Tibial nerve (tissue), 3 donors: ENCODE results near the gene RAD1.

Experiments used
- POLR2A ChIP-seq, 2 donors: fragments of 450-650 bp; IDR thresholded peaks; one replicate each; pipeline ENCODE4 v1.6.1; 2017; ENCODE audit warnings: antibody characterized with exemption in 2 of 2, mild to moderate bottlenecking in 2 of 2, moderate library complexity in 2 of 2
- TF ChIP-seq, protein P1 (sequence below), 5 experiments: fragments of 200-600 bp in 3 of 5; fragments of 450-650 bp in 2 of 5; sonication (generic) in 3 of 5; IDR thresholded peaks; one replicate each; pipeline ENCODE4 v1.5.1; 2016 to 2019; ENCODE audit warnings: antibody characterized with exemption in 5 of 5, mild to moderate bottlenecking in 3 of 5, moderate library complexity in 2 of 5

DNA sequence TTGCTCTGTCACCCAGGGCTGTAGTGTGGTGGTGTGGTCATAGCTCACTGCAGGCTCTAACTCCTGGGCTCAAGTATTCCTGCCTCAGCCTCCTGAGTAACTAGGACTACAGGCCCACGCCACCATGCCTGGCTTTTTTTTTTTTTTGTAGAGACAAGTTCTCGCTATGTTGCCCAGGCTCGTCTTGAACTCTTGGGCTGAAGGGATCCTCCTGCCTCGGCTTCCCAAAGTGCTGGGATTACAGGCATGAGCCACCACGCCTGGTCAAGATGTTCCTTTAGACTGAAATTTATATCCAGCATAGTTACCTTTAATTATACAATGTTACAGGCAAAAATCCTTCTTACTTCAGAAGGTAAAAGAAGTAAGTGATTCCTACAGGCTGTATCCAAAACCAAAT is 12.5 kb upstream of the RAD1 start:
- TF ChIP-seq, protein P1, sequence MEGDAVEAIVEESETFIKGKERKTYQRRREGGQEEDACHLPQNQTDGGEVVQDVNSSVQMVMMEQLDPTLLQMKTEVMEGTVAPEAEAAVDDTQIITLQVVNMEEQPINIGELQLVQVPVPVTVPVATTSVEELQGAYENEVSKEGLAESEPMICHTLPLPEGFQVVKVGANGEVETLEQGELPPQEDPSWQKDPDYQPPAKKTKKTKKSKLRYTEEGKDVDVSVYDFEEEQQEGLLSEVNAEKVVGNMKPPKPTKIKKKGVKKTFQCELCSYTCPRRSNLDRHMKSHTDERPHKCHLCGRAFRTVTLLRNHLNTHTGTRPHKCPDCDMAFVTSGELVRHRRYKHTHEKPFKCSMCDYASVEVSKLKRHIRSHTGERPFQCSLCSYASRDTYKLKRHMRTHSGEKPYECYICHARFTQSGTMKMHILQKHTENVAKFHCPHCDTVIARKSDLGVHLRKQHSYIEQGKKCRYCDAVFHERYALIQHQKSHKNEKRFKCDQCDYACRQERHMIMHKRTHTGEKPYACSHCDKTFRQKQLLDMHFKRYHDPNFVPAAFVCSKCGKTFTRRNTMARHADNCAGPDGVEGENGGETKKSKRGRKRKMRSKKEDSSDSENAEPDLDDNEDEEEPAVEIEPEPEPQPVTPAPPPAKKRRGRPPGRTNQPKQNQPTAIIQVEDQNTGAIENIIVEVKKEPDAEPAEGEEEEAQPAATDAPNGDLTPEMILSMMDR (IDR thresholded peaks at IDR 0.05), result no peak
- no peak for TF ChIP-seq POLR2A (IDR thresholded peaks at IDR 0.05)
